ENCODE results near the gene EIF1AX.

- TF ChIP-seq CTCF (IDR thresholded peaks at IDR 0.05; ENCODE audit: low read depth, low read length) (peak; percentile 6), MYC (IDR thresholded peaks at IDR 0.05; ENCODE audit: low read depth, low read length) (no peak), POLR2A (IDR thresholded peaks at IDR 0.05; ENCODE audit: extremely low read depth, insufficient read length) (no peak)
- TF ChIP-seq, protein P1, sequence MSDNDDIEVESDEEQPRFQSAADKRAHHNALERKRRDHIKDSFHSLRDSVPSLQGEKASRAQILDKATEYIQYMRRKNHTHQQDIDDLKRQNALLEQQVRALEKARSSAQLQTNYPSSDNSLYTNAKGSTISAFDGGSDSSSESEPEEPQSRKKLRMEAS (IDR thresholded peaks at IDR 0.05; ENCODE audit: low read depth, low read length), result no peak
These were observed 1.9 kb upstream of the EIF1AX start for GRCh38 chrX:20143561-20143960.
